Hypothalamus (tissue), 51 donors: Measurements from ENCODE around the gene PCDHGB5.

ENCODE experiments used
- DNase-seq, 51 donors: peaks; one replicate each; lab custom pipeline; 2025; lab: John Stamatoyannopoulos, UW

PCDHGB5 gene

DNA sequence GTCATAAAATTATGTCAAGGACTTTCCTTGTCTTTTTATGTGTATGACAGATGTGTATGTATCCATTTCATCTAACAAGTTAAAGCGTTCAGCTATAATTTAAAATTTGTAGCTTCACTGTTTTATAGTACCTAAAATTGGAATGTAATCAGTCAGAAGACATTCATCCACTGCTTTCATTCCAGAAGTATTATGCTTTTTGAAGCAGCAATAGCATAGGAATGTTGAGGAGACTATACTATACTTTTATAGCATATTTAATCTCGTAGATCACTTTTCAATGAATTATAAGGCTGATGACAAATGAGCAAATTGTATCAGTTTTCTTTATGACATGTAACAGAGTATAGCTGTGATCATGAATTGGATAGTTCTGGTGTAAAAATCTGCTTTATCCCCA, 39.5 kb downstream of the PCDHGB5 start:
- DNase-seq = no peak

DNA sequence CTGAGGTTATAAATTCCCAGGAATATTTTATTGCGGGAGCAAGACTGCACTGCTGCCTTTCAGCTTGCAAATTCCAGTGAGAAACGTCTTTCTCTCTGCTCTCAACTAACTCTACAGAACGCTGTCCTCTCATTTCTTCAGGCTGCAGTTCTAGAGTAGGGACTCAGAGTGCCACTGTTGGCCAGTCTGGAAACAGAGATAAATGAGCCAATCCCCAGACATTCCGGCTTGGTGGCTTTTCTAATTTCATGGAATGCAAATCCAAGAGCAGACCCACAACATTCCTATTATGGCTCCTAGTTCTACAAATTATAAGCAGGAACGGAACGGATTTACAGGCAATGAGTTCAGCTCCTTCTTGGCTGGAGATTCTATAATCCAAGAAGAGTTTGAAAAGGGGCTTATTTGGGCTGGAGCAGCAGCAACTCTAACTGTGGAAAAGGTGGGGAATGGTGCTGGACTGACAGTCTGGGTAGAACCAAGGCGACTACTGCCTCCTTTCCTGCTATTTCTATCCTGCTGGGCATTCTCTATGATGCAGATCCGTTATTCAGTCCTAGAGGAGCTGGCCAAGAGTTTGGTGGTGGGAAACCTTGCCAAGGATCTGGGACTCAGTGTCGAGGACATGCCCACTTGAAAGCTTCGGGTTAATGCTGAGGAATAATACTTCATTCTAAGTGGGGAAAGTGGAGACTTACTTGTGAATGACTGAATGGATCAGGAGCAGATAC, 41.8 kb downstream of the PCDHGB5 start:
- DNase-seq = no peak

DNA sequence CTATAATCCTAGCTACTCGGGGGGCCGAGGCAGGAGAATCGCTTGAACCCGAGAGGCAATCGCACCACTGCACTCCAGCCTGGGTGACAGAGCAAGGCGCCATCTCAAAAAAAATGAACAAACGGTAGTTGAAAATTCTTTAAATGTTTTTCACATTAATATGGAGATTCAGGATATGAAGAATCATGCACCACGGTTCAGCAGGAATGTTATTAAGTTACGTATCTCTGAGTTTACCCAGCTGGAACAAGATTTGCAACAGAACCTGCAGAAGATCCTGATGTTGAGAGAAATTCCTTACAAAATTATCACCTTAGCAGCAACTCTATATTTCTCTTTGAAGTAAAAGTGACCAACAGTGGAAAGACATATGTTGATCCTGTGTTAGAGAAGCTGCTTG, 42.6 kb downstream of the PCDHGB5 start:
- no peak for DNase-seq

DNA sequence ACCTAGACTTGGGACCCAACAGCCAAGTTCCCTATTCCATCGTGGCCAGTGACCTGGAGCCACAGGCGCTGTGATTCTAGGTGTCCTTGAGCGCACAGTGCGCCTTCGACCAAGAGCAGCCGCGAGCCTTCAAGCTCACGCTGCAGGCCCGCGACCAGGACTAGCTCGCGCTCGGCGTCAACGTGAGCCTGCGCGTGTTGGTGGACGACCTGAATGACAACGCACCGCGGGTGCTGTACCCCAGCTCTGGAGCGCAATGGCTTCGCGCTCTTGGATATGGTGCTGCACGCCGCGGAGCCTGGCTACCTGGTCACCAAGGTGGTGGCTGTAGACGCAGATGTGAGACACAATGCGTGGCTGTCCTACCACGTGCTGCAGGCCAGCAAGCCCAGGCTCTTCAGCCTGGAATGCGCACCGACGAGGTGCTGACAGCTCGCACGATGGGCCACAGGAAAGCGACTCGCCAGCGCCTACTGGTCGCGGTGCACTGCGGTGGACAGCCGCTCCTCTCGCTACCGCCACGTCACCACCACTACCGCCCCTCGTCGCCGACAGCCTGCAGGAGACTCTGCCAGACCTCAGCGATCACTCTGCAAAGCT, 43.9 kb downstream of the PCDHGB5 start:
- no peak for DNase-seq
